Neural cell (in vitro differentiated cells): Measurements from ENCODE around the gene OSCAR.

ENCODE experiments used
- CTCF ChIP-seq: fragments of 450-650 bp; IDR thresholded peaks from 2 replicates; pipeline ENCODE4 v1.5.1; 2014; ENCODE audit warnings: antibody characterized with exemption, mild to moderate bottlenecking, moderate library complexity; ENCODE audit not compliant: poor library complexity, severe bottlenecking
- EP300 ChIP-seq: fragments of 450-650 bp; conservative IDR thresholded peaks from 2 replicates; pipeline ENCODE4 v1.6.1; 2014; ENCODE audit warnings: antibody characterized with exemption, mild to moderate bottlenecking, moderate library complexity; ENCODE audit not compliant: poor library complexity, severe bottlenecking
- MXI1 ChIP-seq: fragments of 450-650 bp; conservative IDR thresholded peaks from 2 replicates; pipeline ENCODE4 v1.6.1; 2014; ENCODE audit warnings: antibody characterized with exemption, mild to moderate bottlenecking; ENCODE audit not compliant: poor library complexity, severe bottlenecking
- POLR2AphosphoS5 ChIP-seq: IDR thresholded peaks from 2 replicates; pipeline ENCODE4 v1.6.1; 2012
- RAD21 ChIP-seq: fragments of 450-650 bp; conservative IDR thresholded peaks from 2 replicates; pipeline ENCODE4 v1.6.1; 2014; ENCODE audit warnings: antibody characterized with exemption, mild to moderate bottlenecking, moderate library complexity
- REST ChIP-seq: IDR thresholded peaks from 2 replicates; pipeline ENCODE4 v1.6.1; 2012; ENCODE audit warnings: borderline replicate concordance
- TAF1 ChIP-seq: IDR thresholded peaks from 2 replicates; pipeline ENCODE4 v1.6.1; 2012; ENCODE audit warnings: low read depth

GRCh38 chr19:54073829-54074228 is 26.8 kb downstream of the OSCAR start:
- no peak for TF ChIP-seq CTCF
- no peak for TF ChIP-seq REST
- TF ChIP-seq RAD21 = no peak
- TF ChIP-seq POLR2AphosphoS5 = no peak
- no peak for TF ChIP-seq MXI1
- TF ChIP-seq TAF1 = no peak
- no peak for TF ChIP-seq EP300
